Fibroblast of the conjunctiva (primary cell): ENCODE measurements around the gene TRPV2.
"Not testable (repeated sequence)": the region's sequence is repeated elsewhere in the genome, so short reads cannot be mapped to it uniquely, and the experiment has no call there.

Experiments
- DNase-seq: peaks from one replicate; pipeline ENCODE4 v3.0.0-alpha.2; 2010; ENCODE audit warnings: low read depth

Gene TRPV2

DNA sequence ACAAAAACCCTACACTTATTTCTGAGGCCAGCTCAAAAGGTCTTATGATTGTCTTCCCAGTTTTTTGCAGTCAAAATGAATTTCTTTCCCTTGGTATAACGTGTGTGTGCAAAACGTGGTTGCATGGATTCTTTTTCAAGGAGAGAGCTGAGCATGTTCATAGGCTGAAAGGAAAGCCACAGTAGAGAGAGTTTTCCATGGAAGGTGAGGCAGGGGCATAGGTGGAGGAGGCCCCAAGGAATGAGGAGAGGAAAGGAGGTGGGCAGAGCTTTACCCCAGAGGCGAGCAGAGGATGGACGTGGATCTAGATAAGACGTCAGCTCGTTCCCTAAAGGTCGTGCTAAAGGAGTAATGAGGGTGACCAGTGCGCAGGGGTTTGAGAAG is 22.8 kb downstream of the TRPV2 start:
- DNase-seq: no peak

DNA sequence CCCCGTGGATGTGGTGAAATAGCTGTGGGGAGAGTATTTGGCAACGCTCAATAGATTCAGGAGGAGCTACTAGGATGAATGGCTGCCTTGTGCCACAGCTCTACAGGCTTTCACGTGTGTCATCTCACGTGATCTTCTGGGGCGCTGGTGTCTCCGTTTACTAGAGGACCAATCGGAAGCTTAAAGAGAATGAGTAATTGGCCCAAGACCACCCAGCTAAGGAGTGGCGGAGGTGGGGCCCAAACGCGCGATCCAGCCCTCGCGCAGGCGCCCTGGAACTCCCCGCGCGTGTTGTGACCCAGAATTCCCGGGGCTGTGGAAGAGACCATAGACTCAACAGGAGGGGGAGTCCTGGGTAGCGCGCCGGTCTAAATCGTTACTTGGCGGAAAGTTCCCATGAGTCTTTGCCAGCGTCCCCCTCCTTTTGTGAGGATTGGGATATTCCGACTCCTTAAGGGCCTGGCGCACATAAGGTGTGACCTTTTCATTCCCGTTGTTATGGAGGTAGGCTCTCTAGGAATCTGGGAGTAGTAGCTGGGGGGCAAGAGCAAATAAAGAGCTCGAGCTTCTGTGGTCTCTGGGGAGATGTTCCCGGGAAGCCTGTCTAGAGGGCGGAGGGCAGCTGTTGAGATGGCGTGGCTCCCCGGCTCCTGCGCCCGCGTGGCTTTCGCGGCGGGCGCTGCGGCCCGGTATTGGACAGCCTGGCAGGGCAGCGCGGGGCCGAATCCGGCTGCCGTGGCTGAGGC is 23.4 kb downstream of the TRPV2 start:
- DNase-seq: peak; percentile 99

DNA sequence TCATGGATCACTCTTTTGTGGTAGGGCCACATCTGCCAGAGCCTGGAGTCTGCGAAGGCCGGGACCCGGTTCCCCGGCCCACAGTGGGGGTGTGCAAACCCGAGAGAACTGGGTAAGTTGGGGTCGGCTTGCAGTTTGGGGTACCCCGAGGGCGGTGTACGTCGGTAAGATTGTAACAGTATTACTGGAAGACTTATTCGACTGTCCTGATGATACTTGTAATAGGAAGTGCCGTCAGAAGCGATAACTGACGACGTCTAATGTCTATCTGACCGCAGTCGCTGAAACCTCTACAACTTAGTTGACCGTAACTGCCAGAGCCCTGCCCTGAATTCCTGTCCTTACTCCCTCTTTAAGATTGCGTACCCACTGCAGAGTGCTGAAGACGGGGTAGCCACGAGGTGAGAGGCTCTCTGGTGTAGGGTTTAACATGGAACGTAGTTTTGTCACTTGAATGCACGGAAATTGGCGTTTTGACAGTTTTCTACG is 24.0 kb downstream of the TRPV2 start:
- no peak for DNase-seq

DNA sequence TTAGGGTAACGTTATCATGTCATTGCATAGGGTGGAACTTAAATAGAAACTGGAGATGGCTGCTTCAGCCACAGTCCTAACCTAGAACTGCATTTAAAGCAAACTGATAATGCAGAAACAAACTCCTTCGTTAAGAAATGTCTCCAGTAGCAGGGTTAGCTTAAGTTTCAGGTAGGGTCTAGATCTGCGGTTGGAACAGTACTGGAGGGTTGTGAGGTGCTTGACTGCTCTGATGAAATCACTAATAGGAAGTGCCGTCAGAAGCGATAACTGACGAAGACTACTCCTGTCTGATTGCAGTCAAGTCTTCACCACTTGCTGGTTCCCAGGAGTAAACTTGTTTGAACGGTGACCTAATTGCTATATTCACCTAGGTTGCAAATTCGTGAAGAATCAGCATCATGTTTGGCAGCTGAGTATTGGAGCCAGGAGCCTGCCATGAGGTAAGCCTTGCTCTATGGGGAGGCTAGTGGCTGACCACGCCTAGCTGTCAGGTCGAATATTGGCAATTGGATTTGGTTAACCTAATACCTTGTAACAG is 24.5 kb downstream of the TRPV2 start:
- DNase-seq: no peak

DNA sequence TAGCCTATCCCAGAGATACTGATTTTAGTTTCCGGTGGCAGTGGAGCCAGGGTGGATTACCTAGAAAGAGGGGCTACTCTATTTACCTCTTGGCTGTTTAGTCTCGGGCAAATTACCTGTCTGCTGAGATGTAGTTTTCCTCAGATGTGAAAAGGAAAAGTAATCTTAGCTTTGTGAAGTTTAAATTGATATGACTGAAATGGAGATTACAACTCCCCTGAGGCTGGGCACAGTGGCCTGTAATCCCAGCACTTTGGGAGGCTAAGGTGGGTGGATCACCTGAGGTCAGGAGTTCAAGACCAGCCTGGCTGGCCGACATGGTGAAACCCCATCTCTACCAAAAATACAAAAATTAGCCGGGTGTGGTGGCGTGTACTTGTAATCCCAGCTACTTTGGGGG is 25.0 kb downstream of the TRPV2 start:
- not testable (repeated sequence) for DNase-seq

DNA sequence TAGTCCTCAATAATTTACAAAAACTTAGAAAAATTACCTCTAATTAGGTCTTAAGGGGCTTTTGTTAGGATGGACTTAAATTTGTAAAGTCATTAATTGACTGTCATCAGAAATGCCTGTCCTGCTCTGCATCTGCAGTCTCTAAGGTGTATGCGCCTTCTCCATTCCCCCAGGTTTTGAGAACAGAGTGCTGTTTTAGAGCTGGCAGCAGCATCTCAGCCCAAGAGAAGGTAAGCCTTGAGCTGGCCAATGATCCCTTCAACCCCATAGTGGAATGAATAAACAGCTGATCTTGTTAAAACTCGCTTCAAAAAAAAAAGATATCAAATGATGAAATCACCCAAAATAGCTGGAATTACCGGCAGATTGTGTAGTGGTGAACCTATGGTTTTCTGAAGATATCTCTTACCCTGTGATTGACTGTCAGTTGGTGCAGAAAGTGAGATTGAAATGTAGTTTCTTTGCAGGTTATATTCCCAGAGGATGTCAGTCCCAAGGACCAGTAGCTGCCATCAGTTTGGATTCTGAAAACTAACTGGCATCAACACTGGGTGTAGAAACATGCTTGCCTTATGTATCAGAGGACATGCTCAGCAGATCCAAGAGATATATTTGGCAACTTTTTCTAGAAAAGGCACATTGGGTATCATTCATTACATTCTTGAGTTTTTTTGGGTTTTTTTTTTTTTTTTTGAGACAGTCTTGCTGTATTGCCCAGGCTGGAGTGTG is 25.7 kb downstream of the TRPV2 start:
- DNase-seq: no peak

DNA sequence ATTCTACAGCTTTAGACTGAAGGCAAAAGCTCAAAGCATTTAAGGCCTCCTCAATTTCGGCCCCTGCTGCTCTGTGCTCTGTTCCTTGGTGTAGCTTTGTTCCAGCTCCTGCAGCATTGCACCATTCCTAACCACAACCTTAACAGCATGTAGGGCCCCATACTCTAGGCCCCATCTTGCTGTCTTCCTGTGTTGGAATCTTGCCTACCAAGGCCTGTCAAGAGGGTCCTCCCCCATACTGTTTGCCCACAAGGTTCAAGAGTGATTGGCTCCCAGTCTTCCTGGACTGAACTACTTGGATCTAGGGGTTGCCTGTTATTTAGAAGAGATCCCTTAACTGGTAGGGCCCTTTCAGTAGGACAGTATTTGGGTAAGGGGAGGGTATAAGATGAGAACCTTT is 26.8 kb downstream of the TRPV2 start:
- DNase-seq: no peak

DNA sequence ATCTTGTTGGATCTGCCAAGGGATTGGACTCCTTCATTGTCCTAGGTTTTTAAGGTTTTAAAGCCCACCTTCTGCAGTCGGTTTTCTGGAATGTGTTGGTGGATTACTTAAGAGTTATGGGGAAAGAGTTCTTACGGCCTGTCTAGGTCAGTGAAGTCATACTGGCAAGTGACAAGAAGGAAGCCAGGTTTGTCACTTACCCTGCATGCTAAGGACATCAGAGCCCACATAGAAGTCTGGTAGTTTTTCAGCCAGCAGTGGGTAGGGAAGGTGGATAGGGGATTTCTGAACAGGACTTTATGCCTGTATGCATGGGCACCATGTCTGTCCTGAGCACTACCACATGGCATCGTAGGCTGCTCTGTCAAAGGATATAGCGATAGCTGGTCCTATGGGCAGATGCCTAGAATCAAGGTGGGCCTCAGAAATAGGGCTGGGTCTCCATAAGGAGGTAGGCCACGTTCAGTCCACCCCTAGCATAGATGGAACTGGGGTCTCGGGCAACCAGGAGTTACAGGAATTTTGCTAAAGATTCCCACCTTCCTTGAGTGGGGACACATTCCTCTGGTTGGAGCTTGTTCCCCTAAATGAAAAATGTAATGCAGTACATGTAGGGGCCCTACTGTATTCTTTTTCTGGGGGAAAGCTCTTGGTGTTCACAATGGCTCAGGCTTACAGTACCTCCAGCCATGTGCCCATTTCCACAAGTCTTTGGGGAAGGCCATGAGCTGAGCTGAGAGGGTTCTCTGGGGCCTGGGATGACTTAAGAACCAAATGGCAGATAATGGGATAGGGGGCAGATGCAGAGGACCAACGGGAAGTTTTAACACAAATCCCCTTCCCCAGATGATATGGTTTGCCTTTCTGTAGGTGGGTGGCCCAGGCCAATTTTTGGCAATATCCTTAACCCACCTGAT is 27.5 kb downstream of the TRPV2 start:
- no peak for DNase-seq

DNA sequence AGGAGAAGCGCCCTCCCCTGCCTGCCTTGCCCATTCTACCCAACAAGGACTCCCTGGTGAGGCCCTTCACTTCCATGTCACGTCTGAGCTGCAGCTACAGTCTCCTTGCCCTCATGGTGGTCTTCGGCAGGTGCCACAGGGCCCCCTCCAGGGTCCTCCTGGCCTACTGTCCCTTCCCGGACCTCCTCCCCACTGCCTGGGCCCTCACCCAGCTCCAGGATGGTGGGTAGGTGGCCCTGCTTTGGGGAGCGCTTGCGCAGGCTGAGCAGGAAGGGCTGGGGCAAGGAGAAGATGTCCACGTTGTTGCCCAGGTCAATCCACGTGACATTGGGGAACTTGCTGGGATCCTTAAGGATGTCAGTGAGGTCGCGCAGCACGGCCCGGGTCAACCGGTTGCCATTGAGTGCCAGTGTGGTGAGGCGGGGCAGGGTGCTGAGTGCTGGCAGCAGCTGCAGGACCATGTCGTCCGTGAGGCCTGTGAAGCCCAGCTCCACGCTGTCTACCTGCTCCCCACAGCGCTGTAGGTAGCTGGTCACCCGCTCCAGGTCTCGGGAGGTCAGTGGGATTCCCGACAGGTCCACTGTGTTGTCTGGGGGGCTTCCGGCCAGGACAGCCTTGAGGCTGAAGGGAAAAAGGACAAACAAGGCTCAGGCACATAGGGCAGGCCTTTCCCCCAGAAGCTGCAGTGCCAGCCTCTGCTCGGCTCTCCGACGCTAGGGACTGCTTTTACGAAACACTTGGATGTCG is 28.3 kb downstream of the TRPV2 start:
- DNase-seq: no peak

DNA sequence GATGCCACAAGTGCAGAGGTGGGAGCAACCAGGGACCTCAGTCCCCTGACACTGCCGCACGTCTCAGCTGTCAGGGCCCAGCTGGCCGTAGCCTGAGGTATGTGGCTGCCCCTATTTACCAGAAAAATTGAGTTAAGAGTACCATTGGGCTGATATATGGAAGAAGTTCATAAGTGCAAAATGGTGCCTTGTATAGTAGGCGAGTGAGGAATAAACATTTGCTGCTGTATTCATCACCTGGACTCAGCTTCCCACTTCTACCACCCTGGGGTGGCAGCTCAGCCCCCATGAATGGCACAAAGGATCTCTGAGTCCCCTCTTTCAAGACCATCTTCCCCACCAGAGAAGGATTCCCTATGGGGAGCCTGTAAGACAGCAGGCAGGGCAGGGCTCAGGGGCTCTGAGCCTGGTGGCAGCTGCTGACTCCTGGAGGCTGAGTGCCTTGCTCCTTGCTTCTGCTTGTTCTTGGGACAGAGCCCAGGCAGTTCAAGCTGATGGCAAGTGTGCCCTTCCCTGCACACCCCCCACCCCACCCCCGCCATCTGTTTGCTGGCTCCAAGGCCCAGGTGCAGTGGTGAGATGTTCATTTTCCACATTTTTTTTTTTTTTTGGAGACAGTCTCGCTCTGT is 29.0 kb downstream of the TRPV2 start:
- no peak for DNase-seq

DNA sequence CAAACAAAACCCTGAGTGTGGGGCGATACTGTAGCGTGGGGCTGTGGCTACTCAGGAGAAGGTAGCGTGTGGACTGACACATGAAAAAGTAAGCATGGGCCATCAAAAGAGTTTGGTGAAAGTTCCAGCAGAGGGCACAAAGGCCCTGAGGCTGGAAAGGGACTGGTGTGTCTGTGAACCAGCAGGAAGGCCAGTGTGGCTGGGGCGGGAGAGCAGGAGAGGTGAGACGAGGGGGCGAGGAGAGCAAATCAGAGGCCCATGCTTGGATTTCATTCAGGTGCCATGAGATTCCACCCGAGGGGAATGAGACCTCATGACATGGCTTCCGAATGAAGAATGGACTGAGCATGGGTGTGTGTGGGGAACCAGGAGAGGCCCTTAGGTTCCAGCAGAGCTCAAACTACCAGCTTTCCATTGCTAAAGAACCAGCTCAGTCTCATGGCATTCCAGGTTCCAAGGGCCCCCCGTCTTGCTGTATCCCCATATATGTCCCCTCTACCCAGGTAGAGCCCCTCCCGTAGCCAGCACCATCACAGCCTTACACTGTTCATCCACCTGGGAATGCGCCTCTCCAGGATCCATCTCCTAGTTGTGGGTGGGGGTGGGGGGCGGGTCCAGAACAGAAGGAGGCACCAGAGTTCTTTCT is 31.1 kb downstream of the TRPV2 start:
- no peak for DNase-seq

DNA sequence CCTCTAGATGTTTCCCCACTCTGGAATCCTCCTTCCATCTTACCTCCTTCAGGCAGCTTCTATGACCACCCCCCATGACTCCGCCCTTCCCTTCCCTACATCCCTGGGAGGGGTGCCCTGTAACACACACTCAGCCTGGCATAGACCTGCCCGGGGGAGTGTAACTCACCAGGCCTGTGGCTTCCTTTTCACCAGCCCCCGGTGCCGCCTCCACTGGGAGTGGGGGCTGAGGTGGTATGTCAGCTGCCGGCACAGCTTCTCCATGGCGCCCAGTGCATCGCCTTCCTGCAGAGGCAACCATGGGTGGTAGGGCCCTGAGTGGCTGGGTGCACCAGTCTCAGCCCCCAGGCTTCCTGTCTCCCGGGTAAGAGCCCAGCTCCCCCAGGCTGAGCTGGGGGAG is 32.3 kb downstream of the TRPV2 start:
- DNase-seq: no peak

DNA sequence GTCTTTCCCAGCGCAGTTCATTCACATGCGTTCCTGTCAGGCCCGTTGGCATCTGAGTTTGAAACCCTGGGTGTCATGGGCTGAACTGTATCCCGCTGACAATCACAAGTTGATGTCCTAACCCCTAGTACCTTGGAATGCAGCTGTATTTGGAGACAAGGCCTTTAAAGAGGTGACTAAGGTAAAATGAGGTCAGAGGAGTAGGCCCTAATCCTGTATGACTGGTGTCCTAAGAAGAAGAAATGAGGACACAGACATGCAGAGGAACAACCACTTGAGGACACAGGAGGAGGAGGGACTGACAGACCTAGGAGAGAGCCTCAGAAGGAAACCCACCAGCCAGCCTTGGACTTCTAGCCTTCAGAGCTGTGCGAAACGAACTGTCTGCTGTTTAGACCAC is 33.1 kb downstream of the TRPV2 start:
- no peak for DNase-seq

DNA sequence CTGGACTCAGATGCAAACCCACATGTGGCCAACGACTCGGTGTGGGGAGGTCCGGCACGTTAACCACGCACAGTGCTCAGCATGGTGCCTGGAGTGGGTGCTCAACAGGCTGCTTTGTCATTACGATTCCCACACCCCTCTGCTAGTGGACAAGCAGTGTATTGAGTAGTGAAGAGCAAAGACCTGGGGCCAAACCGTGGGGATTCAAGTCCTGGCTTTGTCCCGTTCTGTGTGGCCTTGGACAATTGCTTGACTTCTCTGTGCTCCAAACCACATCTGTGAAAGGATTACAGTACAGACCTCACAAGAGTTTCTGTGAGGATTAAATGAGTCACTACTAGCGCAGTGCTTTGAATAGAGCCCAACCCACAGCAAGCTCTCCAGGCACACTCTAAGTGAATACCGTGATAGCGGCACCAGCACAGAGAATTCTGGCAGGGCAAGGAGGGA is 33.8 kb downstream of the TRPV2 start:
- no peak for DNase-seq

DNA sequence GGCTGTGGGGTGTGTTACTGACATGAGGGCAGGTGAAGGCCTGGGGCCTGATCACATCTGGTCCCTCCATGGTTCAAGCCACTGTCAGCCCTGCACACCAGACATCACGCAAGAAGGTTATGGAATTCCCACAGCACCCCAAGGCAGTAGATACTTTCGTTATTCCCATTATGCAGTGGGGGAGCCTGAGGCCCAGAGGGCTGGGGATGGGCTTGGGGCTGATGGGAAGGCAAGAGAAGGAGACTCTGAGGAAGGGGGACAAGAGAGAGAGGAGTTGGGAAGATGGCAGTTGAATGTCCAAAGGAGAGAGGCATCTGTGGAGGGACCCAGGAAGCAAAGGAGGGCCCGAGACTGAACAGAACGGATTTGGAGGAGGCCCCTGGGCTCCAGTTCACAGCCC is 34.7 kb downstream of the TRPV2 start:
- no peak for DNase-seq

DNA sequence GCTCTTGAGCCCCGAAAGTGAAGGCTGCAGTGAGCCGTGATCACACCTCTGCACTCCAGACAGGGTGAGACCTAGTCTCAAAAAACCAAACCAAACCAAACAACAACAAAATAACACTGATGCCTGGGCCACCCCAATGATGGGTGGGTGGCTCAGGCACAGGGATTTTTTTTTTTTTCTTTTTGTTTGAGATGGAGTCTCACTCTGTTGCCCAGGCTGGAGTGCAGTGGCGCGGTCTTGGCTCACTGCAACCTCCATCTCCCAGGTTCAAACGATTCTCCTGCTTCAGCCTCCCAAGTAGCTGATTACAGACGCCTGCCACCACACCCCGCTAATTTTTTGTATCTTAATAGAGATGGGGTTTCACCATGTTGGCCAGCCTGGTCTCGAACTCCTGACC is 36.9 kb downstream of the TRPV2 start:
- DNase-seq: not testable (repeated sequence)

DNA sequence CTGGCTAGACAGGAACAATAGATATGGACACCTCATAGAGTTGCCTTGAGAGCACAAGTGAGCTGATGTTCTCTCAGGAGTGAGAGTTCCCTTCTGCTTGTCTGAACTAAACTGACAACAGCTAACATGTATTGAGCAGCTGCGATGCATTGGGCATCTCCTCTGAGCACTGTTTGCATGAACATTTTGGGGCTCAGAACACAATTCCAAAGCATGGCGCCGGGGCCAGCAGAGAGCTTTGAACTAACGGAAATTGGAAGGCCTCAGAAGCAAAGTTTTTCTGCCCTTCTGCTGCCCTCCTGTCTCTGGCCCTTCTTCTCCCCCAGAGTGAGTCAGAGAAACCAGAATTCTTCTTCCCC is 38.1 kb downstream of the TRPV2 start:
- DNase-seq: no peak

DNA sequence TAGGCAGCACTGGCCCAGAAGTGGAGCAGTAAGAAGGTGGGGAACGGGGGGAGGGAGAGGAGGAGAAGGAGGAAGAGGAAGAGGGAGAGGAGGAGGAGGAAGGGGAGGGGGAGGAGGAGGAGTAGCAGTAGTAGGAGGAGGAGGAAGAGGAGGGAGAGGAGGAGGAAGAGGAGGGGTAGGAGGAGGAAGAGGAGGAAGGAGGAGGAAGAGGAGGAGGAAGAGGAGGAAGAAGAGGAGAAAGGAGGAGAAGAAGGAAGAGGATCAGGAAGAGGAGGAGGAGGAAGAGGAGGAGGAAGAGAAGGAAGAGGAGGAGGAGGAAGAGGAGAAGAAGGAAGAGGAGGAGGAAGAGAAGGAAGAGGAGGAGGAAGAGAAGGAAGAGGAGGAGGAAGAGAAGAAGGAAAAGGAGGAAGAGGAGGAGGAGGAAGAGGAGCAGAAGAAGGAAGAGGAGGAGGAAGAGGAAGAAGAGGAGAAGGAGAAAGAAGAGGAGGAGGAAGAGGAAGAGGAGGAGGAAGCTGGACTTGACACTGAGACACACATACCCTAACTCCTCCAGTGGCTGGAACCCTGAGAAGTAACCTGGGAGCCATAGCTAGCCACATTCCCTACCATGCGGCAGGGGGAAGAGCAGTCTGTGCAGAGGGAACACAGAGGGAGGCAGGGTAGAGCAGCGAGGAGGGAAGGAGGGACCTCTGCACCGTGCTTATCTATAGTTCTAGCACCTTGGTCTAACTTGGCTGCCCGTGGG is 40.8 kb downstream of the TRPV2 start:
- DNase-seq: no peak

DNA sequence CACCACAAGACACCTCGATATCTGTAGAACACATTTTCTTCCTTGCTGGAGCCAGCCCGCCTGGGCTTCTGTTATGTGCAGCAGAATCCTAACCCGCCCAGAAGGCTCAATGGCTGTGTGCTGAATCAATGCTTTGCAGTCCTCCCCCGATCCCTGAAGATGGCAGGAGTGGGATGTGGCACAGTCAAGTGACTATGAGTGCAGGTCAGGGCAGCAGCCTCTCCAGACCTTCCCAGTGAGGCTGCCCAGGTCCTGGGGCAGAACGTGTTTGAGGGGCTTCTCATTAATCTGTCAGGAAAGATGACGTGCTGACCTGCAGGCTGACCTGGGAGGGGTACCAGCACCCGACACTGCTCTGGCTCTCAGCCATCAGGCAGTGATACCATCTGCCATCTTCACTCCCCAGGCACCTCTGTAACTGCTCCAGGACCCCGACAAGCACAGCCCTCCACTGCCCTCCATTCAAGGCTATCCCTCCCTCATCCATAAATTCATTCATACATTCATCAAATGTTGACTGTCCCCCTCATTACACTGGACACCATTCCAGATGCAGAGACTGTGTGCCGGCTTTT is 41.5 kb downstream of the TRPV2 start:
- no peak for DNase-seq

DNA sequence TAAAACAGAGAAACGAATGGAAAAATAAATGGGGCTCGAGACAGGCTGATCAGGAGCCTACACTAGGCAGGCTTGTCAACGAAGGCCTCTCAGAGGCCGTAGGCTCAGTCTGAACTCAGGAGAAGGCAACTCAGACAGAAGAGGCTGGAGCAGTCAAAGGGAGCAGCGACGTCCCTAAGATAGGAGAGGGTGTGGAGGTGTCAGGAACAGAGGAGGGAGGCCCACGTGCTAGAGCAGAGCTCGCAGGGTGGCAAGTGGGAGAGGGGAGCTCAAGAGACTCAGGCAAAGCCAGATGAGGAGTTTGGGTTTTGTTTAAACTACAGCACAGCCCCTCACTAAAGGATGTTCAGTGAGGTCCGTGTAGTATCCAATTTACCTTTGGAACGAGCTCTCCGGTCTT is 43.9 kb downstream of the TRPV2 start:
- no peak for DNase-seq
